GM12878 (cell line): ENCODE results near the gene TMEM232. TPM values are rescaled to one million over a fixed set of nuclear protein-coding genes. Genes with fewer than 3 reads are reported as not detected.
A peak's percentile ranks its signal among the peaks of the same experiment; 100 is the strongest.

Experiments
- ATAC-seq: fragments of 200-7000 bp; cut with Tn5 transposase; 3 replicates; pipeline ENCODE4 v1.9.1; 2020; ENCODE audit warnings: mild to moderate bottlenecking, moderate library complexity
- BruUV-seq: library from RNA; stranded (reverse); fragments of 400-500 nt; replicated peaks from 2 replicates; lab custom pipeline; 2021; lab: Mats Ljungman, UMichigan
- CTCF ChIA-PET: fragments of 300-600 bp; sonication (Branson Sonifier 250); formaldehyde crosslinking; extraction: SDS; loops from one replicate; lab custom pipeline; 2021; ENCODE audit warnings: inconsistent platforms; lab: Yijun Ruan, JAX
- POLR2A ChIA-PET: fragments of 350-600 bp; formaldehyde crosslinking; extraction: SDS; loops from one replicate; lab custom pipeline; 2021; ENCODE audit warnings: inconsistent platforms; lab: Charles Lee
- RAD21 ChIA-PET: fragments of 300-600 bp; sonication (Branson Sonifier 250); formaldehyde crosslinking; loops from one replicate; lab custom pipeline; 2023; ENCODE audit warnings: antibody characterized with exemption; ENCODE audit not compliant: unreplicated experiment; lab: Charles Lee
- SMC1A ChIA-PET: fragments of 300-600 bp; sonication (Branson Sonifier 250); formaldehyde crosslinking; loops from one replicate; lab custom pipeline; 2023; ENCODE audit not compliant: unreplicated experiment, uncharacterized antibody; lab: Charles Lee
- DNase-seq: peaks from one replicate; pipeline ENCODE4 v3.0.0-alpha.2; 2011; ENCODE audit warnings: low read depth, low spot score
- FAIRE-seq: peaks from 3 replicates; lab custom pipeline; 2011; peaks lifted over from hg19 to GRCh38; lab: Jason Lieb, UNC
- H2AFZ ChIP-seq: 2 replicates; pipeline ENCODE4 v1.6.0; 2011; ENCODE audit warnings: low read depth, low read length, control low read depth; ENCODE audit not compliant: control insufficient read depth
- H3K27ac ChIP-seq: 2 replicates; pipeline ENCODE4 v1.5.1; 2011; ENCODE audit warnings: control low read depth; ENCODE audit not compliant: control insufficient read depth, insufficient read depth
- H3K27me3 ChIP-seq, 2 experiments: replicated peaks in 1 of 2; 2 replicates each; pipeline versions ENCODE4 v1.6.0 to v1.6.1; 2011; ENCODE audit warnings: low read length in 1 of 2; ENCODE audit not compliant: control insufficient read depth in 2 of 2, insufficient read depth in 2 of 2
- H3K36me3 ChIP-seq, 2 experiments: 2 replicates each; pipeline ENCODE4 v1.5.1; 2011; ENCODE audit warnings: low read length in 1 of 2; ENCODE audit not compliant: control insufficient read depth in 2 of 2, insufficient read depth in 2 of 2
- H3K4me1 ChIP-seq: 2 replicates; pipeline ENCODE4 v1.6.1; 2011; ENCODE audit warnings: mild to moderate bottlenecking, low read length, moderate library complexity, mixed read lengths; ENCODE audit not compliant: control insufficient read depth, insufficient read depth
- H3K4me2 ChIP-seq: 2 replicates; pipeline ENCODE4 v1.6.0; 2011; ENCODE audit warnings: control low read depth; ENCODE audit not compliant: control insufficient read depth, insufficient read depth
- H3K4me3 ChIP-seq: fragments of 200-600 bp; sonication (generic); 2 replicates; pipeline ENCODE4 v1.5.1; 2016
- H3K79me2 ChIP-seq: 2 replicates; pipeline ENCODE4 v1.6.0; 2011; ENCODE audit warnings: low read length; ENCODE audit not compliant: control insufficient read depth, insufficient read depth
- H3K9ac ChIP-seq: 2 replicates; pipeline ENCODE4 v1.8.0; 2011; ENCODE audit warnings: low read length, control low read depth, mixed read lengths; ENCODE audit not compliant: control insufficient read depth, insufficient read depth
- H3K9me3 ChIP-seq: replicated peaks from 3 replicates; pipeline ENCODE4 v1.5.1; 2011; ENCODE audit warnings: mild to moderate bottlenecking, low read length; ENCODE audit not compliant: control insufficient read depth, insufficient read depth
- H4K20me1 ChIP-seq: 2 replicates; pipeline ENCODE4 v1.6.0; 2011; ENCODE audit not compliant: control insufficient read depth, insufficient read depth
- CHD1 ChIP-seq: IDR thresholded peaks from 2 replicates; pipeline ENCODE4 v1.6.1; 2012; ENCODE audit warnings: low read depth, low read length, improper control_type of control experiment
- DPF2 ChIP-seq: fragments of 450-650 bp; IDR thresholded peaks from 2 replicates; pipeline ENCODE4 v1.6.1; 2017; ENCODE audit warnings: mild to moderate bottlenecking
- EZH2 ChIP-seq: IDR thresholded peaks from 2 replicates; pipeline ENCODE4 v1.6.1; 2012; ENCODE audit warnings: low read depth, mild to moderate bottlenecking, control low read depth, inconsistent platforms, low read length, borderline replicate concordance; ENCODE audit not compliant: control insufficient read depth
- KAT2A ChIP-seq: conservative IDR thresholded peaks from 2 replicates; pipeline ENCODE4 v1.6.1; 2011; ENCODE audit warnings: low read depth, low read length; ENCODE audit not compliant: control insufficient read depth
- NFIC ChIP-seq: IDR thresholded peaks from 2 replicates; pipeline ENCODE4 v1.6.1; 2012; ENCODE audit warnings: low read depth, mild to moderate bottlenecking, inconsistent platforms, low read length, moderate library complexity
- NFXL1 ChIP-seq: fragments of 450-650 bp; IDR thresholded peaks from 2 replicates; pipeline ENCODE4 v1.6.1; 2017; ENCODE audit warnings: antibody characterized with exemption, mild to moderate bottlenecking, borderline replicate concordance
- NFYA ChIP-seq: IDR thresholded peaks from 2 replicates; pipeline ENCODE4 v1.6.1; 2011; ENCODE audit warnings: low read depth, mild to moderate bottlenecking, low read length, improper control_type of control experiment, borderline replicate concordance
- PAX5 ChIP-seq: IDR thresholded peaks from 2 replicates; pipeline ENCODE4 v1.6.1; 2011; ENCODE audit warnings: low read depth, low read length, borderline replicate concordance
- RAD21 ChIP-seq: IDR thresholded peaks from 2 replicates; pipeline ENCODE4 v1.6.1; 2011; ENCODE audit warnings: mild to moderate bottlenecking, low read depth, low read length, moderate library complexity; ENCODE audit not compliant: insufficient read depth
- RB1 ChIP-seq: fragments of 450-650 bp; formaldehyde crosslinking; IDR thresholded peaks from 2 replicates; pipeline ENCODE4 v1.6.1; 2017; ENCODE audit warnings: mild to moderate bottlenecking, borderline replicate concordance
- SMARCA5 ChIP-seq: fragments of 450-650 bp; IDR thresholded peaks from 2 replicates; pipeline ENCODE4 v1.6.1; 2017; ENCODE audit warnings: mild to moderate bottlenecking
- TCF7 ChIP-seq: IDR thresholded peaks from 2 replicates; pipeline ENCODE4 v1.6.1; 2014; ENCODE audit warnings: antibody characterized with exemption, borderline replicate concordance
- ZBED1 ChIP-seq: IDR thresholded peaks from 2 replicates; pipeline ENCODE4 v1.6.1; 2016; ENCODE audit warnings: borderline replicate concordance
- ZNF207 ChIP-seq: fragments of 450-650 bp; IDR thresholded peaks from 2 replicates; pipeline ENCODE4 v1.6.1; 2014; ENCODE audit warnings: antibody characterized with exemption, mild to moderate bottlenecking, borderline replicate concordance
- WGBS: methylation state at CpG from one replicate; pipeline ENCODE4 v1.1.6; 2016; ENCODE audit warnings: low lambda C conversion rate; ENCODE audit not compliant: insufficient replicate concordance, insufficient coverage; ENCODE audit errors: missing lambda C conversion rate; 5-methylcytosine and 5-hydroxymethylcytosine counted together
- in situ Hi-C: fragments of 300-500 bp; cut with MboI; formaldehyde crosslinking; loops from 9 replicates; pipeline ENCODE4 v1.14.3; 2018; ENCODE audit warnings: mixed read lengths
- intact Hi-C: fragments of 100-400 bp; cut with micrococcal nuclease; formaldehyde crosslinking; loops from one replicate; pipeline ENCODE4 v1.14.2; 2022; ENCODE audit not compliant: unreplicated experiment
- polyA plus RNA-seq, 11 experiments: library from polyadenylated mRNA; depleted of rRNA in 4 of 11; unstranded in 6 of 11; stranded (reverse) in 5 of 11; fragments of >200 nt; fragmentation: Nextera tagmentation in 4 of 11; fragmentation: Illumina TruSeq in 1 of 11; extraction: Ambion mirVana in 4 of 11; extraction: Trizol in 1 of 11; gene quantifications; 1 replicate in 1 of 11; 2 replicates in 10 of 11; pipeline versions ENCODE4 v1.2.1 to v1.2.3, GENCODE V29; 2011 to 2016; ENCODE audit warnings: inconsistent platforms in 2 of 11, missing spikeins in 2 of 11, low read depth in 1 of 11
- total RNA-seq, 4 experiments: library from RNA; depleted of rRNA in 3 of 4; stranded (reverse); fragments of >200 nt in 3 of 4; fragmentation: Illumina TruSeq in 1 of 4; extraction: Trizol in 1 of 4; gene quantifications; 2 replicates each; pipeline versions ENCODE4 v1.2.1 to v1.2.3, GENCODE V29; 2013 to 2021
- TF ChIP-seq, protein P1 (sequence below): fragments of 450-650 bp; IDR thresholded peaks from 2 replicates; pipeline ENCODE4 v1.6.1; 2016; ENCODE audit warnings: mild to moderate bottlenecking
- TF ChIP-seq, protein P2 (sequence below): IDR thresholded peaks from 2 replicates; pipeline ENCODE4 v1.6.1; 2011; ENCODE audit warnings: low read depth, low read length, improper control_type of control experiment, borderline replicate concordance

The TMEM232 gene
- total and polyA plus RNA-seq, 10 of the 15 experiments (the other 5 are each of a cell fraction or from before 2014, with no cell fraction given): 0.29 to 1.3 (median 0.91) TPM

DNA sequence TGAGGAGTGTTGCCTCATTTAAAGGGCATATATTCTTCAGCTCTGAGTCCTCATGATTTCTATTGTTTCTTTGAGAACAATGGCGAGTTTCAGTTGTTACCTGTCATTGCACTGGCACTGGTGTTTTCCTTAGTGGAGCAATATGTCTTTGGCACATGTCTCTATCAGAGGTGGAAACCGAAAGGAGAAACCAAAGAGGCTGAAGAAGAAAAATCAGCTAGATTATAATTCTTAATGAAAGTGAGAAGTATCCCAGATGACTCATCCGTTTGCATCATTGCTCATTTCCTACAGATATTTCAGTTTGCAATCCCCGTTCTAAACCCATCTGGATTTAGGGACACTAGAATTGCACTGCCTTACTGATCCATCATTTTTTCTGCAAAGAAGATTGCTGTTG lies 324.6 kb downstream of the TMEM232 start:
- BruUV-seq: no TSS peak
- no peaks in the 10 kb centered on the region for H3K9me3 ChIP-seq
- WGBS: 7% methylated on average over 4 of the region's 4 CpGs
- H3K27me3 ChIP-seq: no peaks in the 10 kb centered on the region
- H4K20me1 ChIP-seq: no peaks in the 10 kb centered on the region
- no peak overlapping the region for H3K4me2 ChIP-seq
- intact Hi-C loops: no loop called here
- ChIA-PET POLR2A (no interaction called here), CTCF (interaction anchor here (0.8 to 1.9 kb wide), 2 partner anchors 13 to 816 kb away, joined by 3 to 8 read pairs; no protein-coding TSS in a partner anchor), RAD21 (no interaction called here), SMC1A (no interaction called here)
- DNase-seq (no peak), ATAC-seq (peak; percentile 57)
- no peaks in the 10 kb centered on the region for H3K36me3 ChIP-seq
- no peaks in the 10 kb centered on the region for H3K79me2 ChIP-seq
- no peak overlapping the region for H2AFZ ChIP-seq
- H3K4me1 ChIP-seq: no peaks in the 10 kb centered on the region
- no peak overlapping the region for H3K4me3 ChIP-seq
- H3K27ac ChIP-seq: no peak overlapping the region
- TF ChIP-seq ZNF207 (no peak), TCF7 (no peak), CHD1 (no peak)
- TF ChIP-seq, all 136 proteins: peak for 0
- in situ Hi-C loops: no loop called here
- no peak for FAIRE-seq
- H3K9ac ChIP-seq: no peak overlapping the region

GRCh38 chr5:110398951-110399350 lies 327.5 kb downstream of the TMEM232 start:
- Histone ChIP-seq H3K27ac (no peak overlapping the region), H3K79me2 (no peaks in the 10 kb centered on the region), H3K9ac (no peak overlapping the region), H3K4me2 (no peak overlapping the region), H2AFZ (no peak overlapping the region), H3K4me3 (no peak overlapping the region), H3K9me3 (no peaks in the 10 kb centered on the region), H3K36me3 (no peaks in the 10 kb centered on the region), H3K27me3 (no peaks in the 10 kb centered on the region), H4K20me1 (no peaks in the 10 kb centered on the region), H3K4me1 (no peaks in the 10 kb centered on the region)
- ChIA-PET POLR2A (no interaction called here), RAD21 (no interaction called here), CTCF (no interaction called here), SMC1A (interaction anchor here (1.2 kb wide), 1 partner anchor 10 kb away, joined by 3 read pairs; no protein-coding TSS in a partner anchor)
- WGBS: 23% methylated on average over 2 of the region's 2 CpGs
- FAIRE-seq: no peak
- no peak for DNase-seq
- in situ Hi-C loops: no loop called here
- no peak for ATAC-seq
- BruUV-seq: no TSS peak
- intact Hi-C loops: no loop called here
- TF ChIP-seq, protein P1, sequence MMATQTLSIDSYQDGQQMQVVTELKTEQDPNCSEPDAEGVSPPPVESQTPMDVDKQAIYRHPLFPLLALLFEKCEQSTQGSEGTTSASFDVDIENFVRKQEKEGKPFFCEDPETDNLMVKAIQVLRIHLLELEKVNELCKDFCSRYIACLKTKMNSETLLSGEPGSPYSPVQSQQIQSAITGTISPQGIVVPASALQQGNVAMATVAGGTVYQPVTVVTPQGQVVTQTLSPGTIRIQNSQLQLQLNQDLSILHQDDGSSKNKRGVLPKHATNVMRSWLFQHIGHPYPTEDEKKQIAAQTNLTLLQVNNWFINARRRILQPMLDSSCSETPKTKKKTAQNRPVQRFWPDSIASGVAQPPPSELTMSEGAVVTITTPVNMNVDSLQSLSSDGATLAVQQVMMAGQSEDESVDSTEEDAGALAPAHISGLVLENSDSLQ: no peak
- TF ChIP-seq, protein P2, sequence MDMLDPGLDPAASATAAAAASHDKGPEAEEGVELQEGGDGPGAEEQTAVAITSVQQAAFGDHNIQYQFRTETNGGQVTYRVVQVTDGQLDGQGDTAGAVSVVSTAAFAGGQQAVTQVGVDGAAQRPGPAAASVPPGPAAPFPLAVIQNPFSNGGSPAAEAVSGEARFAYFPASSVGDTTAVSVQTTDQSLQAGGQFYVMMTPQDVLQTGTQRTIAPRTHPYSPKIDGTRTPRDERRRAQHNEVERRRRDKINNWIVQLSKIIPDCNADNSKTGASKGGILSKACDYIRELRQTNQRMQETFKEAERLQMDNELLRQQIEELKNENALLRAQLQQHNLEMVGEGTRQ: no peak
- TF ChIP-seq NFYA: no peak
- TF ChIP-seq ZBED1: no peak
- TF ChIP-seq SMARCA5: no peak
- TF ChIP-seq KAT2A: no peak
- no peak for TF ChIP-seq EZH2
- no peak for TF ChIP-seq NFIC
- TF ChIP-seq NFXL1: no peak
- TF ChIP-seq DPF2: no peak
- TF ChIP-seq PAX5: no peak
- TF ChIP-seq RB1: no peak
- no peak for TF ChIP-seq RAD21
